Stomach (tissue), 4 donors: ENCODE data around the gene ABCC5.

Source experiments
- EP300 ChIP-seq: sonication (generic); formaldehyde crosslinking; IDR thresholded peaks from one replicate; pipeline ENCODE4 v1.6.1; 2017; ENCODE audit warnings: antibody characterized with exemption
- TF ChIP-seq, protein P1 (sequence below), 7 experiments: fragments of 450-650 bp in 4 of 7; fragments of 200-600 bp in 3 of 7; sonication (generic) in 3 of 7; IDR thresholded peaks; one replicate each; pipeline ENCODE4 v1.5.1; 2016 to 2019; ENCODE audit warnings: antibody characterized with exemption in 7 of 7, control low read depth in 2 of 7, mild to moderate bottlenecking in 1 of 7

DNA sequence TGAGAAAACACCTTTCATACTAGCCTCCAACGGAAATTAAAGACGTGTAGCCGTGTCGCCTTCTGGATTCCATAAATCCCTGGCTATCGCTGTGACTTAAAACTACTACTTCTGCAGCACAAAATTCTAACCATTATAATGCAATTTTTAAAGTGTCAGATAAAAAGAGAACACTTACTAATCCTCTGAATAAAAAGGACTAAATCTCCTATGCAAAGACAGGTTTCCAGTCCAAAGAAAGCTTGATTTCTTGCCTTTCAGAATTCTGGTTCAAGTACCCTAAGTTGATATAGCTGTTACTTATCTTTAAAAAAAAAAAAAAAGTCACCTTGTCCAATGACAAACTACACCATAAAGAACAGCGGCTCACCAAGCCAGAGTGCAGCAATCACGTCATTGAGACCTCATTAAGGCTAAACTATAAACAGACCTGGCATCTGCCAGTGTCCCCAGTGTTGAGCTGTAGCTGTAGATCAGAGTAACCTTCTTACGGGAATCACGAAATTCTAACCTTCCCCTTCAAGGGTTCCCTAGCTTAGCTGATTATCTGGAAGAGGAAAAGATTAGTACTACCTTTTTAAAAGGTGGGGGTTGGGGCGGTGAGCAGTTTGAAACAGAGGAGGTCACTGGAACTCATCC is 2.2 kb downstream of the ABCC5 start:
- TF ChIP-seq EP300, result no peak
- TF ChIP-seq, protein P1, sequence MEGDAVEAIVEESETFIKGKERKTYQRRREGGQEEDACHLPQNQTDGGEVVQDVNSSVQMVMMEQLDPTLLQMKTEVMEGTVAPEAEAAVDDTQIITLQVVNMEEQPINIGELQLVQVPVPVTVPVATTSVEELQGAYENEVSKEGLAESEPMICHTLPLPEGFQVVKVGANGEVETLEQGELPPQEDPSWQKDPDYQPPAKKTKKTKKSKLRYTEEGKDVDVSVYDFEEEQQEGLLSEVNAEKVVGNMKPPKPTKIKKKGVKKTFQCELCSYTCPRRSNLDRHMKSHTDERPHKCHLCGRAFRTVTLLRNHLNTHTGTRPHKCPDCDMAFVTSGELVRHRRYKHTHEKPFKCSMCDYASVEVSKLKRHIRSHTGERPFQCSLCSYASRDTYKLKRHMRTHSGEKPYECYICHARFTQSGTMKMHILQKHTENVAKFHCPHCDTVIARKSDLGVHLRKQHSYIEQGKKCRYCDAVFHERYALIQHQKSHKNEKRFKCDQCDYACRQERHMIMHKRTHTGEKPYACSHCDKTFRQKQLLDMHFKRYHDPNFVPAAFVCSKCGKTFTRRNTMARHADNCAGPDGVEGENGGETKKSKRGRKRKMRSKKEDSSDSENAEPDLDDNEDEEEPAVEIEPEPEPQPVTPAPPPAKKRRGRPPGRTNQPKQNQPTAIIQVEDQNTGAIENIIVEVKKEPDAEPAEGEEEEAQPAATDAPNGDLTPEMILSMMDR (IDR thresholded peaks at IDR 0.05), result no peak
